Activated gamma-delta T cell (primary cell): ENCODE measurements around the gene DES.
A peak's percentile ranks its signal among the peaks of the same experiment; 100 is the strongest.
"Not testable (repeated sequence)": the region's sequence is repeated elsewhere in the genome, so short reads cannot be mapped to it uniquely, and the experiment has no call there.

Experiments
- DNase-seq: peaks from one replicate; lab custom pipeline; 2025; lab: John Stamatoyannopoulos, UW
- total RNA-seq, 2 donors: gene quantifications; one replicate each; lab custom pipeline; 2026; lab: John Stamatoyannopoulos, UW

DES gene
- 0 reads per million in 2 donors for total RNA-seq

- no peak for DNase-seq
Measured at GRCh38 chr2:219418155-219419011, at the start of gene DES. TSS of gene DES (plus strand) at chr2:219418377. CDS start at chr2:219418463, 86 bp downstream.

- no peak for DNase-seq
Measured at GRCh38 chr2:219368690-219369191, 49.4 kb upstream of the DES start.

GRCh38 chr2:219369447-219369861, 48.7 kb upstream of the DES start:
- DNase-seq: no peak

- no peak for DNase-seq
Measured at GRCh38 chr2:219378163-219378851, 39.9 kb upstream of the DES start.

GRCh38 chr2:219380926-219381325, 37.3 kb upstream of the DES start:
- no peak for DNase-seq

- no peak for DNase-seq
Measured at GRCh38 chr2:219381448-219381847, 36.7 kb upstream of the DES start.

GRCh38 chr2:219384083-219384713, 34.0 kb upstream of the DES start:
- DNase-seq: no peak

GRCh38 chr2:219384859-219385258, 33.3 kb upstream of the DES start:
- no peak for DNase-seq

DNA sequence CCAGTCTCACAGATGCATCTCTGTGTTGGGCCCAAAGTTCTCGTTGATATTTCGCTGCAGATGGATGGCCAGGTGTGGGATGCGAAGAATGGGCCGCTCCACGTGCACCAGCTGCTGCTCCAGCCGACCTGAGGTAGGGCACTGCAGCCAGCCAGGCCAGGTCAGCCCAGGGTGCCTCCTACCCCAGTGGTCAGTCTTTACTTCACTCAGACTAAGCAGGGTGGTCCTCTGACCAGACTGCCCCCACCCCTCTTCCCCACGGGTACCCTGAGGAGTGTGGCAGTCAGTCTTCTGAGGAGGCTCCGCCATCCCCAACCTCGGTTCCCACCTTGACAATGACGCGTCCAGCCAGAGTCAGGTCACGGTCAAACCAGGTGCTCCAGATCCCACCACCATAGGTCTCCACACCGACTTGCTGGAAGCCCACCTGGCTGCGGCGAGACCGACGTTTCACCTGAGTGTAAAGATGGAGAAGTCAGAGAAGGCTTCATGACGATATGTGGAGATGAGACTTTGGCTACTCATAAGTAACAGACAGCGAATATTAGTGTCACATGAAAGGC, 32.1 kb upstream of the DES start:
- DNase-seq: no peak

GRCh38 chr2:219386532-219387280, 31.5 kb upstream of the DES start:
- no peak for DNase-seq

GRCh38 chr2:219387306-219388120, 30.7 kb upstream of the DES start, which contains the start of gene DNPEP:
TSS of gene DNPEP (minus strand) at chr2:219387912. CDS start at chr2:219387794, 118 bp downstream.
- peak; percentile 99 for DNase-seq

DNA sequence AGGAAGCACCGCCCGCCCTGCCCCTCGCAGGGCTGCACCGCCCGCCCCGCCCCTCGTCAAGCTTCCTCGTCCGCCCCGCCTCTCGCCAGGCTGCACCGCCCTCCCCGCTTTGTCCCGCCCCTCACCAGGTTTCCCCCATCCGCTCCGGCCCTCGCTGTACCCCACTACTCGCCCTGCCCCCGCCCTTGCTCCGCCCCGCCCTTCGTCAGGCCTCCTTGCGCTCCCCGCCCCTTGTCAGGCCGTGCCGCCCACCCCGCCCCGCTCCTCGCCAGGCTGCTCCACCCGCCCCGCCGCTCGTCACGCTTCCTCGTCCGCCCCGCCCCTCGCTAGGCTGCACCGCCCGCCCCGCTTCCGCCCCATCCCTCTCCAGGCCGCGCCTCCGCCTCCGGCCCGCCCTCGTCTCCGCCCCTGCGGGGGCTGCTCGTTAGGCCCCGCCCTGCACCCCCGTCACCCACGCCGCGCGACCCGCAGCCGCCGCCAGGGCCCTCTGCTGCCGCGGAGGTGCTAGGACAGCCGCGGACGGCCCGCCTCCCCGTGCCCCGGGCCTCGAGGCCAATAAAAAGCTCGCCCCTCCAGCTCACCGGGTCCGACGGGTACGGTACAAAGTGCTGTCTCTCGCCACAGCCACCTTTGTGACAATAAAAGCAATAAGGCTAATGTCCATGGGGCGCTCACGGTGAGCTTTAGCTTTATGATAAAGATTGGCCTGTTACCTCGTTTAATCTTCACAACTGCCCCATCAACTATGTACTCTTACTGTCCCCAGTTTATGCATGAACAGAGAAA, 29.9 kb upstream of the DES start:
- peak; percentile 99 for DNase-seq

DNA sequence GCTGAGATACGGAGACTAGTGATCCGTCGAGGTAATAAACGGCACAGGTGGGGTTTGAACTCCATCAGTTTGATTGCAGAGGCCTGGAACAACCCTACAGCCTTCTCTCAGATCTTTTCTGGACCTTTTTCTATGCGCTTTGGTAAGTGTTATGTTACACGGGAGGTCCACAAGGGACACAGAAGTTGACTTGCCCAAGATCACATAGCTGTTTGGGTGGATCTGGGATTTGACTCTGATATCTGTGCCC, 29.3 kb upstream of the DES start:
- no peak for DNase-seq

DNA sequence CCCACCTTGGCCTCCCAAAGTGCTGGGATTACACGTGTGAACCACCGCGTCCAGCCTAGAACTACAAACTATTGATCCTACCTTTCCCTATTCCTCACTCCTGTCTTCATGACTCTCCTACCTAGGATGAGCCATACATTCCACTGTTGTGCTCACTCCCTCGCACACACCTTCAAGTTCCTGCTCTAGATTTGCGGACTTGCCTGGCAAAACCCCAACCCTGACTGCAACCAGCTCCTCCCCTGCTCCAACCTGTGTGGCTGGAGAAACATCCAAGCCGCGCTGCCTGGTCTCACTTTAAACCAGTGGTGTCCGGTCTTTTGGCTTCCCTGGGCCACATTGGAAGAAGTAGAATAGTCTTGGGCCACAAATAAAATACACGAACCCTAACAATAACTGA, 25.4 kb upstream of the DES start:
- DNase-seq: no peak

GRCh38 chr2:219395056-219395455, 23.1 kb upstream of the DES start:
- not testable (repeated sequence) for DNase-seq

DNA sequence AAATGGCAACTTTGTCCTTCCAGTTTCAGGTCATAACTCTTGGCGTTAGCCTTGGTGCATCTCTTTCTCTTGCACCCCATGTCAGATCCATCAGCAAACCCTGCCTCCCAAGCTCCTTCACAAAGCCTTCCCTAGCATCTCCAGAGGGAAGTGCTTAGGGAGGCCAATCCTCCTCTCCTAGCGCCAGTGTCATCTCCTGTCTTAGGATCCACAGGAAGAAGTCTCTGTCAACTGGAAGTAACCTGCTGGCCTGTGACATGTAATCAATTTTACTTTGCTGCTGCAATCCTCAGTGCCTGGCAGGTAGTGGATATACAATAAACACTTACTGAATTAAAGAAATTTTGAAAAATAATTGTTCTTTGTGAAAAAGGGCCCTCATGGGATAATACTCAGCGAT, 22.6 kb upstream of the DES start:
- DNase-seq: no peak

DNA sequence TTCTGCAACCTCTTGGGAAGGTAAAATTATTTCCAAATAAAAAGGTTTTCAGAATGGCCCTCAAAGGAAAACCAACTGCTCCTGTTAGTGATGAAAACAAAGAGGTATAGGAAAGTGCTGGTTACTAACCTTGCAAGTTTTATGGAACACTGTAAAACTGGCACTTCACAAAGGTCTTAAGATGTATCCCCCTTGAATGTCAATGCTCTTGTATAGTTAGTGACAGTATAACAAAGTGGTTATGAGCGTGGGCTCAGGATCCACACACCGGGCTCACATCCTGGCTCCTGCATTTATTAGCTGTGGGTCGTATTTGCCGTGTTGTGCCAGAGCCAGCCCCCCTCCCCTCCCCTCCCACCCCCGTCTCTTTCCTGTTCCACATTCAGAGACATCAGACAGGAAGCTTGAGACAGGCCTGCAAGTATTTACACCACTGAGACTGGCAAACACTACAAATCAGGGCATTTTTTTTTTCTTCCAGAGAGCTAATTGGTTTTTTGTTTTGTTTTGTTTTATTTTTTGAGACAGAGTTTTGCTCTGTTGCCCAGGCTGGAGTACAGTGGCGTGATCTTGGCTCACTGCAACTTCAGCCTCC, 21.2 kb upstream of the DES start:
- DNase-seq: no peak

GRCh38 chr2:219398721-219399363, 19.3 kb upstream of the DES start:
- DNase-seq: no peak
